Stimulated activated CD4-positive, alpha-beta T cell treated with anti-CD3 and anti-CD28 coated beads, Interleukin-4, amount 100 ng/mL, for 4 hours (primary cell): ENCODE results near the gene NAT8L.

Source experiments
- DNase-seq, 2 experiments: peaks; one replicate each; pipeline ENCODE4 v3.0.0-alpha.2; 2020

NAT8L gene

DNA sequence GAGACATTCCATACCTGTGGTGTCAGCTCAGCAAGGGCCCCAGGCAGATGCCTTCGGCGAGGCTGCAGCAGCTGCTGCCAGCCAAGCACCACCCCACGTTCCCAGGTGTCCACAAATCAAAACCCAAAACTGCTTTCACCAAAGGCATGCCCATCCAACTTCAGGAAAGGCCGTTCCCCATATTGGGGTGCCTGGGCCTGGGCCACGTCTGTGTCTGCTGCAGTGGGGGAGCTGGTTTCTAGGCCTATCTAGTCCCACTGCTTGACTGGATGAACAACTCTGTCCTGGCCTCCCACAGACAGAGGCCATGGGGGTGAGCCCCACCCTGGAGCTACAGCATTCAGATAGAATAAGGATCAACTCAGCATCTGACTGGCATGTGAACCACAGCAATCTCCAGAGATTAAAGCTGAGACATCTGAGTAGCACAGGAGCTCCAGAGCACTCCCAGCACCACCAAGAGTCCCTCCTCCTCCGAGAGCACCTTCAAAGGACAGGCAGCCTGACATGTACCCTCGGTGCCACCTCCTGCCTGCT is 37.0 kb downstream of the NAT8L start:
- DNase-seq = no peak

DNA sequence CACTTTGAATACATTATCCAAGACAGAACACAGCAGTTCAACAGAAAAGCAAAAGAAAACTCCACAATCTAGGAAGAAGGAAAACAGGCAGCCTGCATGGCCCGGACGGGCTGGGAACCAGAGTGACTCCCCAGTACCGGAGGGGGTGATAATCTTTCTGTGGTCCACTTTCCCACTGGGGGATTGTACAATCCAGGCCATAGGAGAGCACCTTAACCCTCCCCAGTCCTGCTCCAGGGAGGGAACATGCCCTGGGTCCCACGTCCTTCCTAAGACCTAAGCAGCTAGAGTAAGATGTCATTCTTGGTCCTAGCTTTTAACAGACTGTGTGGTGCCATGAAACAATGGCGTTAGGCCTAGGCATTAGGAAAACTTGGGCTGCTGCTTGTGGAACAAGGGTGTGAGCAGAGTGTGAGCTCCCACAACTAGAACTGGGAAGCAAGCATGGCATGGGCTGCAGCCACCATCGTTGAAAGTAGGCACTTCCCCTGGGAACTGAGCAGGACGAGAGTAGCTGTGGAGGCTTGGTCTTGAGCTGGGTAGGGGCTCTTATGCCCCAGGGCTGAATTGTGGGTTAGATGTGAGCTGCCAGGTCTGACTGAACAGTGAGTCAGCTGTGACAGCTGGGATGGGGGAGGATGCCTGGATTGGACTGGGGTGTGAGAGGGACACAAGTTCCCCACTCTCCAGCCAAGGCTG is 42.4 kb downstream of the NAT8L start:
- DNase-seq = no peak

GRCh38 chr4:2102045-2102883 is 43.1 kb downstream of the NAT8L start:
- no peak for DNase-seq

DNA sequence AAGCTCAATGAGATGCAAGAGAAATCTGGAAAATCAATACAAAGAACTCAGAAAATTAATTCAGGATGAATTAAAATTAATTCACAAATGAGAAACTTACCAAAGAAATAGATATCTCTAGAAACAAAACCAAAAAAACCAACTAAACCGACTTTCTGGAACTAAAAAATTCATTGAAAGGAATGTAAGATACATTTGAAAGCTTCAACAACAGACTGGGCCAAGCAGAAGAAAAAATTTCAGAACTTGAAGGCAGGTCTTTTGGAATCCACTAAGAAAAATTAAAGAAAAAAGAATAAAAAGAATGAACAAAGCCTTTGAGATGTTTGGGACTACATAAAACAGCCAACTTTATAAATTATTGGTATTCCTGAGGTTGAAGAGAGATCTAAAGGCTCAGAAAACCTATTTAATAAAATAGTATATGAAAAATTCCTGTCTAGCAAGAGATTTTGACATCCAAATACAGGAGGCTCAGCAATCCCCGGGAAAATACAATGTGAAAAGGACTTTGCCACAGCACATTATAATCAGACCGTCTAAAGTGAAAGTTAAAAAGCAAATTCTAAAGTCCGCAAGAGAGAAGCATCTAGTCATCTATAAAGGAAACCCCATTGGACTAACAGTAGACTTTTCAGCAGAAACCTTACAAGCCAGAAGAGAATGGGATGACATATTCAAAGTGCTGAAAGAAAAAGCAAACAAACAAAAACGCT is 44.2 kb downstream of the NAT8L start:
- DNase-seq = no peak

GRCh38 chr4:2103843-2104547 is 44.9 kb downstream of the NAT8L start:
- no peak for DNase-seq

DNA sequence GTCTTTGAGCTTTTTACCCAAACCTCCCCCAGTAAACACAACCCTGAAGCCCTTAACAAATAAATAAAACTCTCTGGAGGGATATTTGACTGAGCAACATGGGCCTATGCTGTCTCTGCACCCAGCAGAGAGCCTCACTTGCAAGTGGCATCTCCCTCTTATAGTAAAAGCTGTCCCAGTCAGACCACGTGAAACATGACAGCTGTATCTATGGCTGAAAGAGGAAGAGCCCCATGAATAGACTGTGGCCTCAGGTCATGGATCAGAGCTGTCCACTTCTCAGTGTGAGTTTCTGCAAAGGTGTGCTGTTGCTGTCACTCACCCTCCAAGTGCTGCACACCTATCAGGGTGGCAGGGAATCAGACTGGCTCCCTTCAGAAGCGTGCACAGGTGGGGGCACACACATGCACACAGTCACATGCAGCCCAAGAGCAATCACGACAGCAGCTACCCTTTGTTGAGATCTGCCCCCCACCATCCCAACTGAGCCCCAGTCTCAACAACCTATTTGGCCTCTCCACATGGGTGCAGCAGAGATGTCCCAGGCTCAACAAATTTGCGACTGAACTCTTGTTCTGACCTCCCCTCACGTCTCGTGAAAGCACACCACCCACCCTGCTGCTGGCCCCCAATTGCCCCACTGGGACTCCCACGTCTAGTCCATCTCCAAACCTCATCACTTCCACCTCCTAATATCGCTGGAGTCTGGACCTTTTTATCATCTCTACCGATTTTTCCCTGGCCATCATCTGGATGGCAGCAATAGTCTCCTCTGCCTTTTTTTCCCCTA is 45.6 kb downstream of the NAT8L start:
- no peak for DNase-seq

GRCh38 chr4:2105559-2105958 is 46.4 kb downstream of the NAT8L start:
- no peak for DNase-seq

GRCh38 chr4:2116687-2117400 is 57.7 kb downstream of the NAT8L start:
- DNase-seq = no peak
